ENCODE results near the gene RABEP2. TPM values are rescaled to one million over a fixed set of nuclear protein-coding genes. Genes with fewer than 3 reads are reported as not detected.

Gene RABEP2
- total RNA-seq, 1 experiment from 2014 or later = 48.5 TPM

GRCh38 chr16:28899882-28900590, 25.0 kb downstream of the RABEP2 start:
- no peak for DNase-seq
- Histone ChIP-seq H3F3A (ENCODE audit: insufficient read depth, low read depth) (no peaks in the 10 kb centered on the region; the same call in 1 of the 2 replicates), H3K27ac (no peak overlapping the region), H3K4me1 (replicated peaks; ENCODE audit: insufficient read depth) (no peaks in the 10 kb centered on the region), H3K9me3 (ENCODE audit: insufficient read depth, low read depth) (no peaks in the 10 kb centered on the region), H3K4me2 (no peak overlapping the region), H4K20me1 (ENCODE audit: insufficient read depth) (no peaks in the 10 kb centered on the region), H2AFZ (no peak overlapping the region), H3K9me2 (ENCODE audit: insufficient read depth) (no peaks in the 10 kb centered on the region), H3K27me3 (ENCODE audit: insufficient read depth, low read depth) (no peaks in the 10 kb centered on the region), H3K36me3 (ENCODE audit: low read depth) (no peaks in the 10 kb centered on the region), H3K4me3 (no peak overlapping the region), H3K79me2 (ENCODE audit: low read depth) (no peaks in the 10 kb centered on the region)
- intact Hi-C loops (cut with micrococcal nuclease; ENCODE audit: unreplicated experiment) = no loop called here
- ChIA-PET POLR2A (ENCODE audit: unreplicated experiment) (interaction anchor here (0.6 kb wide), 1 partner anchor 26 kb away, joined by 5 read pairs; no protein-coding TSS in a partner anchor), CTCF (interaction anchor here (0.7 kb wide), 1 partner anchor 45 kb away, joined by 6 read pairs; no protein-coding TSS in a partner anchor)
- TF ChIP-seq CTCF (conservative IDR thresholded peaks at IDR 0.05) = no peak
- TF ChIP-seq EZH2 (IDR thresholded peaks at IDR 0.05; ENCODE audit: low read depth) = no peak
- BruUV-seq (replicated peaks) = no TSS peak

GRCh38 chr16:28898942-28899341, 26.1 kb downstream of the RABEP2 start:
- POLR2A ChIA-PET (ENCODE audit: unreplicated experiment) = no interaction called here
- no peaks in the 10 kb centered on the region for H4K20me1 ChIP-seq (ENCODE audit: insufficient read depth)
- no peak for DNase-seq
- no peaks in the 10 kb centered on the region for H3K4me1 ChIP-seq (replicated peaks; ENCODE audit: insufficient read depth)
- H3K4me3 ChIP-seq = no peak overlapping the region
- H3F3A ChIP-seq (ENCODE audit: insufficient read depth, low read depth) = no peaks in the 10 kb centered on the region; the same call in 1 of the 2 replicates
- H3K9me3 ChIP-seq (ENCODE audit: insufficient read depth, low read depth) = no peaks in the 10 kb centered on the region
- no peaks in the 10 kb centered on the region for H3K9me2 ChIP-seq (ENCODE audit: insufficient read depth)
- H2AFZ ChIP-seq = no peak overlapping the region
- H3K36me3 ChIP-seq (ENCODE audit: low read depth) = no peaks in the 10 kb centered on the region
- H3K27me3 ChIP-seq (ENCODE audit: insufficient read depth, low read depth) = no peaks in the 10 kb centered on the region
- no TSS peak for BruUV-seq (replicated peaks)
- H3K79me2 ChIP-seq (ENCODE audit: low read depth) = no peaks in the 10 kb centered on the region
- TF ChIP-seq CTCF (conservative IDR thresholded peaks at IDR 0.05) = no peak
- no peak for TF ChIP-seq EZH2 (IDR thresholded peaks at IDR 0.05; ENCODE audit: low read depth)
- H3K4me2 ChIP-seq = no peak overlapping the region
- intact Hi-C loops (cut with micrococcal nuclease; ENCODE audit: unreplicated experiment) = no loop called here
- no peak overlapping the region for H3K27ac ChIP-seq
- CTCF ChIA-PET = no interaction called here

- no peak overlapping the region for H2AFZ ChIP-seq
- H3K9me2 ChIP-seq (ENCODE audit: insufficient read depth) = no peaks in the 10 kb centered on the region
- no peak overlapping the region for H3K4me3 ChIP-seq
- H3K9me3 ChIP-seq (ENCODE audit: insufficient read depth, low read depth) = no peaks in the 10 kb centered on the region
- CTCF ChIA-PET = no interaction called here
- H3F3A ChIP-seq (ENCODE audit: insufficient read depth, low read depth) = no peaks in the 10 kb centered on the region; the same call in 1 of the 2 replicates
- H4K20me1 ChIP-seq (ENCODE audit: insufficient read depth) = no peaks in the 10 kb centered on the region; the same call in 1 of the 2 replicates
- intact Hi-C loops (cut with micrococcal nuclease; ENCODE audit: unreplicated experiment) = no loop called here
- no peak overlapping the region for H3K27ac ChIP-seq
- no peaks in the 10 kb centered on the region for H3K79me2 ChIP-seq (ENCODE audit: low read depth)
- BruUV-seq (replicated peaks) = no TSS peak
- peak in 1 of 2 experiments; percentile 54 for DNase-seq
- no peak for TF ChIP-seq CTCF (conservative IDR thresholded peaks at IDR 0.05)
- no peak overlapping the region for H3K4me2 ChIP-seq
- POLR2A ChIA-PET (ENCODE audit: unreplicated experiment) = interaction anchor here (0.7 kb wide), 1 partner anchor 12 kb away, joined by 3 read pairs; no protein-coding TSS in a partner anchor
- no peaks in the 10 kb centered on the region for H3K4me1 ChIP-seq (replicated peaks; ENCODE audit: insufficient read depth)
- H3K36me3 ChIP-seq (ENCODE audit: low read depth) = no peaks in the 10 kb centered on the region
- no peaks in the 10 kb centered on the region for H3K27me3 ChIP-seq (ENCODE audit: insufficient read depth, low read depth)
Observed at GRCh38 chr16:28898266-28898665, 26.8 kb downstream of the RABEP2 start.

Data from PC-9 (cell line).